ENCODE results near the gene PNPLA7. TPM values are rescaled to one million over a fixed set of nuclear protein-coding genes. Genes with fewer than 3 reads are reported as not detected.

Gene PNPLA7
- total RNA-seq, 2 experiments from 2014 or later: 1.5 to 10.2 TPM

GRCh38 chr9:137586854-137587253 is 36.7 kb upstream of the PNPLA7 start:
- no TSS peak for BruUV-seq (replicated peaks)
- Histone ChIP-seq H3K9me3 (ENCODE audit: low read length) (no peaks in the 10 kb centered on the region), H2AFZ (ENCODE audit: low read length) (no peak overlapping the region), H3K27ac (ENCODE audit: low read depth, low read length, poor library complexity, severe bottlenecking) (no peak overlapping the region), H3K79me2 (ENCODE audit: insufficient read depth, low read depth, low read length) (peaks cover 15% of the 10 kb centered on the region; the same call in 1 of the 2 replicates), H3K4me2 (ENCODE audit: low read length) (no peak overlapping the region), H3K36me3 (ENCODE audit: insufficient read depth, low read length) (peaks cover 76% of the 10 kb centered on the region), H4K20me1 (ENCODE audit: insufficient read depth, low read length) (peaks cover 8% of the 10 kb centered on the region), H3K4me1 (ENCODE audit: insufficient read depth, low read length, poor library complexity, severe bottlenecking) (peaks cover 13% of the 10 kb centered on the region), H3K4me3 (ENCODE audit: low read depth, low read length, poor library complexity, severe bottlenecking) (no peak overlapping the region), H3K9me2 (ENCODE audit: insufficient read depth, low read length) (no peaks in the 10 kb centered on the region)
- POLR2A ChIA-PET: interaction anchor here (0.6 kb wide), 1 partner anchor 37 kb away, joined by 4 read pairs; no protein-coding TSS in a partner anchor
- no peak for DNase-seq (ENCODE audit: low spot score)
- intact Hi-C loops (cut with micrococcal nuclease; ENCODE audit: unreplicated experiment): no loop called here
- CTCF ChIA-PET (ENCODE audit: unreplicated experiment): no interaction called here
- TF ChIP-seq CTCF (conservative IDR thresholded peaks at IDR 0.05; ENCODE audit: low read length) (no peak), EZH2phosphoT487 (IDR thresholded peaks at IDR 0.05; ENCODE audit: borderline replicate concordance, low read depth, low read length) (no peak)

GRCh38 chr9:137583957-137584356 is 33.8 kb upstream of the PNPLA7 start:
- CTCF ChIA-PET (ENCODE audit: unreplicated experiment): interaction anchor here (0.6 kb wide), 1 partner anchor 8 kb away, joined by 3 read pairs; no protein-coding TSS in a partner anchor
- Histone ChIP-seq H3K9me3 (ENCODE audit: low read length) (no peaks in the 10 kb centered on the region), H4K20me1 (ENCODE audit: insufficient read depth, low read length) (peaks cover 4% of the 10 kb centered on the region), H2AFZ (ENCODE audit: low read length) (no peak overlapping the region), H3K36me3 (ENCODE audit: insufficient read depth, low read length) (peaks cover 88% of the 10 kb centered on the region), H3K4me2 (ENCODE audit: low read length) (no peak overlapping the region), H3K4me1 (ENCODE audit: insufficient read depth, low read length, poor library complexity, severe bottlenecking) (peaks cover 11% of the 10 kb centered on the region), H3K4me3 (ENCODE audit: low read depth, low read length, poor library complexity, severe bottlenecking) (no peak overlapping the region), H3K79me2 (ENCODE audit: insufficient read depth, low read depth, low read length) (peaks cover 7% of the 10 kb centered on the region; the same call in 1 of the 2 replicates), H3K9me2 (ENCODE audit: insufficient read depth, low read length) (no peaks in the 10 kb centered on the region), H3K27ac (ENCODE audit: low read depth, low read length, poor library complexity, severe bottlenecking) (no peak overlapping the region)
- DNase-seq (ENCODE audit: low spot score): no peak
- no TSS peak for BruUV-seq (replicated peaks)
- TF ChIP-seq CTCF (conservative IDR thresholded peaks at IDR 0.05; ENCODE audit: low read length): no peak
- TF ChIP-seq EZH2phosphoT487 (IDR thresholded peaks at IDR 0.05; ENCODE audit: borderline replicate concordance, low read depth, low read length): no peak
- intact Hi-C loops (cut with micrococcal nuclease; ENCODE audit: unreplicated experiment): no loop called here
- POLR2A ChIA-PET: interaction anchor here (0.8 kb wide), 1 partner anchor 21 kb away, joined by 3 read pairs; no protein-coding TSS in a partner anchor

DNA sequence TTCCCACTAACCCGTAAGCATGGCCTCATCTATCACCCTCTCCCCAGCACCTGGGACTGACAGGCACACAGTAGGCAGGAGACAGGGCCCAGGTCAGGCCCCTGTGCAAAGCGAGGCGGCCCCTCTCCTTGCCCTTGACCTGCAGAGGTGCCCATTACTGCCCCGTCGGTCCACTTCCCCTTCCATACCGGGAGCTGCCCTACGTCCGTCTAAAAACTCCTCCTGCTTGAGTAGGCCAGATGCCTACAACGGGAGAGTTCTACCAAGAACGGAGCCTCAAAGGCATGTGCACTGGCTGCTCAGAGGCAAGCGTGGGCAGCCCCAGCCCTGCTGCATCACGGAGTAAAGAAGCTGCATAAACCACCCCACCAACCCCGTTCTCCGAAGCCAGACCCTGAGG is 33.1 kb upstream of the PNPLA7 start:
- no peaks in the 10 kb centered on the region for H4K20me1 ChIP-seq (ENCODE audit: insufficient read depth, low read length)
- no peaks in the 10 kb centered on the region for H3K9me3 ChIP-seq (ENCODE audit: low read length)
- H2AFZ ChIP-seq (ENCODE audit: low read length): no peak overlapping the region
- no peak overlapping the region for H3K4me3 ChIP-seq (ENCODE audit: low read depth, low read length, poor library complexity, severe bottlenecking)
- no peak for TF ChIP-seq CTCF (conservative IDR thresholded peaks at IDR 0.05; ENCODE audit: low read length)
- no peak for TF ChIP-seq EZH2phosphoT487 (IDR thresholded peaks at IDR 0.05; ENCODE audit: borderline replicate concordance, low read depth, low read length)
- ChIA-PET POLR2A (interaction anchor here (0.8 kb wide), 1 partner anchor 22 kb away, joined by 3 read pairs; no protein-coding TSS in a partner anchor), CTCF (ENCODE audit: unreplicated experiment) (no interaction called here)
- no peaks in the 10 kb centered on the region for H3K9me2 ChIP-seq (ENCODE audit: insufficient read depth, low read length)
- peaks cover 4% of the 10 kb centered on the region; the same call in 1 of the 2 replicates for H3K79me2 ChIP-seq (ENCODE audit: insufficient read depth, low read depth, low read length)
- peaks cover 5% of the 10 kb centered on the region for H3K4me1 ChIP-seq (ENCODE audit: insufficient read depth, low read length, poor library complexity, severe bottlenecking)
- H3K4me2 ChIP-seq (ENCODE audit: low read length): no peak overlapping the region
- intact Hi-C loops (cut with micrococcal nuclease; ENCODE audit: unreplicated experiment): no loop called here
- no peak overlapping the region for H3K27ac ChIP-seq (ENCODE audit: low read depth, low read length, poor library complexity, severe bottlenecking)
- no peak for DNase-seq (ENCODE audit: low spot score)
- BruUV-seq (replicated peaks): no TSS peak
- H3K36me3 ChIP-seq (ENCODE audit: insufficient read depth, low read length): peaks cover 82% of the 10 kb centered on the region
